Right ventricle myocardium superior (tissue), 1 donor: ENCODE results near the gene LRRC27. TPM values are rescaled to one million over a fixed set of nuclear protein-coding genes. Genes with fewer than 3 reads are reported as not detected.
"Not testable (repeated sequence)": the region's sequence is repeated elsewhere in the genome, so short reads cannot be mapped to it uniquely, and the experiment has no call there.

Experiments
- ATAC-seq: fragments of 200-7000 bp; cut with Tn5 transposase; one replicate; pipeline ENCODE4 v1.9.1; 2020; ENCODE audit warnings: mild to moderate bottlenecking; ENCODE audit not compliant: poor library complexity
- DNase-seq: peaks from one replicate; pipeline ENCODE4 v3.0.0-alpha.2; 2020
- intact Hi-C: fragments of 100-400 bp; cut with DNase I; formaldehyde crosslinking; loops from one replicate; pipeline ENCODE4 v1.11.2; 2022
- long read RNA-seq: library from polyadenylated mRNA; unstranded; transcript quantifications from one replicate; pipeline ENCODE4 v2.0.0, GENCODE V29; 2021
- total RNA-seq: library from RNA; stranded (reverse); fragmentation: NEBNext Ultra II Directional; extraction: Animal tissue kit (Norgen Biotek cat#: 25700); gene quantifications from one replicate; pipeline ENCODE4 v1.2.1, GENCODE V29; 2021
- donor health status: DM: no; HTN: yes; CAD: no; lungs with severe emphysema.

Gene LRRC27
- 3.9 TPM for total RNA-seq
- long read RNA-seq, full-length matches to known transcripts = 7 of 11 reads
- long read RNA-seq, partial matches to known transcripts = 3 of 11 reads
- long read RNA-seq, other reads (novel, unspliced or antisense) = 1 of 11 reads

GRCh38 chr10:132331601-132332432, at the start of gene LRRC27:
TSS of gene LRRC27 (plus strand) at chr10:132332193. CDS start at chr10:132333525, 1,332 bp downstream.
- DNase-seq (peak; percentile 99), ATAC-seq (peak; percentile 96)
- intact Hi-C loops = no loop called here

GRCh38 chr10:132282667-132283603, 49.1 kb upstream of the LRRC27 start:
- ATAC-seq (no peak), DNase-seq (peak; percentile 24)
- intact Hi-C loops = no loop called here

- intact Hi-C loops = no loop called here
- ATAC-seq = no peak
- peak; percentile 27 for DNase-seq
These were observed 48.2 kb upstream of the LRRC27 start for GRCh38 chr10:132283604-132284382.

GRCh38 chr10:132289439-132289838, 42.6 kb upstream of the LRRC27 start:
- no peak for ATAC-seq
- no peak for DNase-seq
- intact Hi-C loops = no loop called here

- peak; percentile 16 for DNase-seq
- intact Hi-C loops = no loop called here
- no peak for ATAC-seq
These were observed 41.4 kb upstream of the LRRC27 start for GRCh38 chr10:132290631-132291030.

GRCh38 chr10:132291826-132292225, 40.2 kb upstream of the LRRC27 start:
- intact Hi-C loops = no loop called here
- ATAC-seq = no peak
- no peak for DNase-seq

GRCh38 chr10:132292287-132293200, 39.4 kb upstream of the LRRC27 start:
- DNase-seq (no peak), ATAC-seq (no peak)
- intact Hi-C loops = no loop called here

- ATAC-seq (peak; percentile 66), DNase-seq (no peak)
- intact Hi-C loops = no loop called here
These were observed 38.7 kb upstream of the LRRC27 start for GRCh38 chr10:132293201-132293812.

GRCh38 chr10:132293813-132294520, 38.0 kb upstream of the LRRC27 start:
- intact Hi-C loops = no loop called here
- DNase-seq = no peak

GRCh38 chr10:132294561-132295318, 37.3 kb upstream of the LRRC27 start:
- intact Hi-C loops = no loop called here
- DNase-seq (no peak), ATAC-seq (no peak)

More at GRCh38 chr10:132293813-132294520, 38.0 kb upstream of the LRRC27 start:
- no peak for ATAC-seq

GRCh38 chr10:132295481-132295880, 36.5 kb upstream of the LRRC27 start:
- DNase-seq, intact Hi-C loops, ATAC-seq: not testable (repeated sequence)

- intact Hi-C loops = no loop called here
- ATAC-seq (no peak), DNase-seq (no peak)
These were observed 35.1 kb upstream of the LRRC27 start for GRCh38 chr10:132296666-132297443.

GRCh38 chr10:132297526-132297925, 34.5 kb upstream of the LRRC27 start:
- intact Hi-C loops = no loop called here
- ATAC-seq = no peak
- DNase-seq = no peak

GRCh38 chr10:132298038-132298881, 33.7 kb upstream of the LRRC27 start:
- no peak for ATAC-seq
- no peak for DNase-seq
- intact Hi-C loops = no loop called here
